Hypothalamus (tissue), 51 donors: ENCODE results near the gene DISP1.
"Not testable (repeated sequence)": the region's sequence is repeated elsewhere in the genome, so short reads cannot be mapped to it uniquely, and the experiment has no call there.

Source experiments
- DNase-seq, 51 donors: peaks; one replicate each; lab custom pipeline; 2025; lab: John Stamatoyannopoulos, UW

Gene DISP1

GRCh38 chr1:222845763-222846162 lies 30.9 kb downstream of the DISP1 start:
- DNase-seq, result no peak

DNA sequence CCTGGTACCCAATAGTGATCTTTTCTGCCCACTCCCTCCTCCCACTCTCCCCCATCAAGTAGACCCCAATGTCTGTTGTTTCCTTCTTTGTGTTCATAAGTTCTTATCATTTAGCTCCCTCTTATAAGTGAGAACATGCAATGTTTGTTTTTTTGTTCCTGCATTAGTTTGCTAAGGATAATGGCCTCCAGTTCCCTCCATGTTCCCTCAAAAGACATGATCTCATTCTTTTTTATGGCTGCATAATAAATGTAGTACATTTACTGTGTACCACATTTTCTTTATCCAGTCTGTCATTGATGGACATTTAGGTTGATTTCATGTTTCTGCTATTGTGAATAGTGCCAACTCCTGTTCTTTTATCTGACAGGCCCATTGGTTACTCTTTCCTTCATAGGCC lies 35.7 kb downstream of the DISP1 start:
- not testable (repeated sequence) for DNase-seq

- DNase-seq, result no peak
These were observed 37.5 kb downstream of the DISP1 start for GRCh38 chr1:222852326-222852725.

GRCh38 chr1:222861062-222861461 lies 46.2 kb downstream of the DISP1 start:
- no peak for DNase-seq
